Gastroesophageal sphincter (tissue), 3 donors: ENCODE results near the gene PIGU.

Experiments
- CTCF ChIP-seq, 4 experiments: fragments of 200-600 bp in 2 of 4; fragments of 450-650 bp in 2 of 4; sonication (generic) in 1 of 4; IDR thresholded peaks; one replicate each; pipeline ENCODE4 v1.5.1; 2017 to 2019; ENCODE audit warnings: antibody characterized with exemption in 4 of 4, mild to moderate bottlenecking in 2 of 4, moderate library complexity in 2 of 4
- EP300 ChIP-seq: sonication (generic); formaldehyde crosslinking; IDR thresholded peaks from one replicate; pipeline ENCODE4 v1.6.1; 2017; ENCODE audit warnings: antibody characterized with exemption, mild to moderate bottlenecking

GRCh38 chr20:34715384-34715783 lies 38.5 kb upstream of the PIGU start:
- TF ChIP-seq EP300 (no peak), CTCF (IDR thresholded peaks at IDR 0.05) (no peak)
